Measurements from ENCODE around the gene KIAA0040.

Gene KIAA0040

GRCh38 chr1:175171036-175171913 lies 21.3 kb downstream of the KIAA0040 start:
- no peak for DNase-seq (ENCODE audit: low read depth)

- no peak for DNase-seq (ENCODE audit: low read depth)
Measured at GRCh38 chr1:175169286-175170018, 23.1 kb downstream of the KIAA0040 start.

- no peak for DNase-seq (ENCODE audit: low read depth)
Measured at GRCh38 chr1:175168782-175169181, 23.8 kb downstream of the KIAA0040 start.

- no peak for DNase-seq (ENCODE audit: low read depth)
Measured at GRCh38 chr1:175167861-175168260, 24.7 kb downstream of the KIAA0040 start.

GRCh38 chr1:175166746-175167145 lies 25.8 kb downstream of the KIAA0040 start:
- no peak for DNase-seq (ENCODE audit: low read depth)

GRCh38 chr1:175164751-175165150 lies 27.8 kb downstream of the KIAA0040 start:
- DNase-seq (ENCODE audit: low read depth): no peak

- no peak for DNase-seq (ENCODE audit: low read depth)
Measured at GRCh38 chr1:175163702-175164101, 28.9 kb downstream of the KIAA0040 start.

GRCh38 chr1:175162955-175163354 lies 29.6 kb downstream of the KIAA0040 start:
- DNase-seq (ENCODE audit: low read depth): no peak

GRCh38 chr1:175158170-175158591 lies 34.4 kb downstream of the KIAA0040 start:
- no peak for DNase-seq (ENCODE audit: low read depth)

GRCh38 chr1:175157200-175157599 lies 35.4 kb downstream of the KIAA0040 start:
- DNase-seq (ENCODE audit: low read depth): no peak

GRCh38 chr1:175155936-175156335 lies 36.6 kb downstream of the KIAA0040 start:
- no peak for DNase-seq (ENCODE audit: low read depth)

- DNase-seq (ENCODE audit: low read depth): no peak
Measured at GRCh38 chr1:175155473-175155856, 37.1 kb downstream of the KIAA0040 start.

GRCh38 chr1:175154629-175155472 lies 37.7 kb downstream of the KIAA0040 start:
- DNase-seq (ENCODE audit: low read depth): peak; percentile 43

GRCh38 chr1:175152006-175152652 lies 40.4 kb downstream of the KIAA0040 start:
- peak; percentile 34 for DNase-seq (ENCODE audit: low read depth)

GRCh38 chr1:175150596-175151319 lies 41.8 kb downstream of the KIAA0040 start:
- no peak for DNase-seq (ENCODE audit: low read depth)

GRCh38 chr1:175148068-175148467 lies 44.5 kb downstream of the KIAA0040 start:
- DNase-seq (ENCODE audit: low read depth): no peak

GRCh38 chr1:175147569-175147968 lies 45.0 kb downstream of the KIAA0040 start:
- no peak for DNase-seq (ENCODE audit: low read depth)

- DNase-seq (ENCODE audit: low read depth): peak; percentile 17
Measured at GRCh38 chr1:175146529-175147213, 45.9 kb downstream of the KIAA0040 start.

- no peak for DNase-seq (ENCODE audit: low read depth)
Measured at GRCh38 chr1:175145899-175146528, 46.6 kb downstream of the KIAA0040 start.

- DNase-seq (ENCODE audit: low read depth): no peak
Measured at GRCh38 chr1:175138579-175138978, 54.0 kb downstream of the KIAA0040 start.
